IPS-NIHi7 (cell line): ENCODE results near the gene HERC4.
"Not testable (repeated sequence)": the region's sequence is repeated elsewhere in the genome, so short reads cannot be mapped to it uniquely, and the experiment has no call there.

Source experiments
- DNase-seq: peaks from one replicate; pipeline ENCODE4 v3.0.0; 2012; ENCODE audit warnings: mixed read lengths; ENCODE audit errors: extremely low spot score

HERC4 gene

GRCh38 chr10:67877421-67877820 lies 197.7 kb downstream of the HERC4 start:
- not testable (repeated sequence) for DNase-seq

DNA sequence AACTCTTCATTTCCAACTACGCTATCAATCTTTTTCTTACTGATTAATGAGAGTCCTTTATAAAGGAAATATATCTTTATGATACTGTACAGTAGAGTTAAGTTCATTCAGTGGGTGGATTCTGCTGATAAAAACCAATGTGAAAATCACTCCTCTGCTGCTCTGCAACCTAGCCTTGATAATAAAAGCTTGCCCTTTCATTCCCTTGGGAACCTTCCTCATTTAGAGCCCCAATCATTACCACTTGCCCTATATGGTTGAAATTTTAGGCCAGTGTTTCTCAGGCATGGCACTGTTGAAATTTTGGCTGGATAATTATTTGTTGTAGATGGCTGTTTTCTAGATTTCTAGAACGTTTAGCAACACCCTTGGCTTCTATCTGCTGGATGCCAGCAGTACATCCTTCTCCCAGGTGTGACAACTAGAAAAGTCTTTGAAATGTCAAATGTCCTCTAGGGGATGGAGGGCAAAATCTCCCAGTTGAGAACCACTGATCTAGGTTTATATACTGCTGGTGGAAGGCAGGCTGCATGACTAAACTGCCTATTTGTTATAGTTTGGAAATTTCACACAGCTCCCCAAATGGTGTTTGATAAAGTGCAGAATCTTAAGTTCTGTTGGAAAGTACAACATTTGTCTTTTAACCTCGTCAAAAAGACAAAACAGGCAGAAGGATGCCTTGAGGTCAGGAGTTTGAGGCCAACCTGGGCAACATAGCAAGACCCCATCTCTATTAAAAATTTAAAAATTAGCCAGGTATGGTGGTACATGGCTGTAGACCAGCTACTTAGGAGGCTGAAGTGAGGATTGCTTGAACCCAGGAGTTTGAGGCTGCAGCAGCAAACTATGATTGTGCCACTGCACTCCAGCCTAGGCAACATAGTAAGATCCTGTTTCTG lies 199.5 kb downstream of the HERC4 start:
- no peak for DNase-seq
